H9 (cell line): ENCODE results near the gene ARHGEF35. TPM values are rescaled to one million over a fixed set of nuclear protein-coding genes. Genes with fewer than 3 reads are reported as not detected.
"Not testable (repeated sequence)": the region's sequence is repeated elsewhere in the genome, so short reads cannot be mapped to it uniquely, and the experiment has no call there.

Experiments used
- DNase-seq: peaks from one replicate; pipeline ENCODE4 v3.0.0-alpha.2; 2017
- H2AFZ ChIP-seq: one replicate; pipeline ENCODE4 v1.6.1; 2013; ENCODE audit warnings: mild to moderate bottlenecking, low read length, control low read depth, moderate library complexity
- H2AK5ac ChIP-seq: 2 replicates; pipeline ENCODE4 v1.6.1; 2013; ENCODE audit warnings: low read length, control low read depth, mixed read lengths; ENCODE audit not compliant: insufficient read length
- H2BK120ac ChIP-seq: one replicate; pipeline ENCODE4 v1.6.1; 2013; ENCODE audit warnings: low read depth, mild to moderate bottlenecking, low read length, control low read depth, inconsistent platforms; ENCODE audit not compliant: poor library complexity, severe bottlenecking
- H2BK12ac ChIP-seq: 2 replicates; pipeline ENCODE4 v1.6.1; 2013; ENCODE audit warnings: low read length, control low read depth, mixed read lengths, low read depth; ENCODE audit not compliant: insufficient read length
- H2BK15ac ChIP-seq: 2 replicates; pipeline ENCODE4 v1.6.1; 2013; ENCODE audit warnings: low read depth, low read length, control low read depth
- H2BK20ac ChIP-seq: one replicate; pipeline ENCODE4 v1.6.1; 2013; ENCODE audit warnings: low read depth, mild to moderate bottlenecking, low read length, control low read depth, inconsistent platforms; ENCODE audit not compliant: poor library complexity, severe bottlenecking
- H2BK5ac ChIP-seq: 2 replicates; pipeline ENCODE4 v1.6.1; 2013; ENCODE audit warnings: low read length, control low read depth, mixed read lengths; ENCODE audit not compliant: insufficient read length
- H3K14ac ChIP-seq: 2 replicates; pipeline ENCODE4 v1.6.1; 2013; ENCODE audit warnings: low read length, control low read depth; ENCODE audit not compliant: insufficient read depth
- H3K18ac ChIP-seq: 2 replicates; pipeline ENCODE4 v1.6.1; 2013; ENCODE audit warnings: low read depth, mild to moderate bottlenecking, mixed read lengths, low read length, control low read depth; ENCODE audit not compliant: insufficient read length
- H3K23ac ChIP-seq: 2 replicates; pipeline ENCODE4 v1.6.1; 2013; ENCODE audit warnings: low read length, control low read depth, mixed read lengths, low read depth; ENCODE audit not compliant: insufficient read length
- H3K23me2 ChIP-seq: 2 replicates; pipeline ENCODE4 v1.6.1; 2013; ENCODE audit warnings: low read depth, mild to moderate bottlenecking, mixed read lengths, low read length, control low read depth; ENCODE audit not compliant: insufficient read length, poor library complexity, severe bottlenecking
- H3K27ac ChIP-seq: 2 replicates; pipeline ENCODE4 v1.5.1; 2013; ENCODE audit warnings: low read length, control low read depth, mixed read lengths, low read depth; ENCODE audit not compliant: insufficient read length
- H3K27me3 ChIP-seq: 2 replicates; pipeline ENCODE4 v1.6.1; 2013; ENCODE audit warnings: low read length, control low read depth, inconsistent platforms; ENCODE audit not compliant: insufficient read depth
- H3K4ac ChIP-seq: 2 replicates; pipeline ENCODE4 v1.6.1; 2013; ENCODE audit warnings: low read depth, mild to moderate bottlenecking, control low read depth, inconsistent platforms, low read length, moderate library complexity
- H3K4me1 ChIP-seq: 2 replicates; pipeline ENCODE4 v1.6.1; 2013; ENCODE audit warnings: low read length, control low read depth, inconsistent platforms; ENCODE audit not compliant: insufficient read depth
- H3K4me2 ChIP-seq: 2 replicates; pipeline ENCODE4 v1.6.1; 2013; ENCODE audit warnings: low read length, control low read depth, mixed read lengths; ENCODE audit not compliant: insufficient read length, insufficient read depth
- H3K56ac ChIP-seq: 2 replicates; pipeline ENCODE4 v1.6.1; 2013; ENCODE audit warnings: low read depth, mild to moderate bottlenecking, mixed read lengths, low read length, control low read depth; ENCODE audit not compliant: insufficient read length
- H3K79me1 ChIP-seq: 2 replicates; pipeline ENCODE4 v1.6.1; 2013; ENCODE audit warnings: low read depth, mild to moderate bottlenecking, moderate library complexity, low read length, control low read depth, inconsistent platforms; ENCODE audit not compliant: insufficient read depth, poor library complexity, severe bottlenecking
- H3K79me2 ChIP-seq: 2 replicates; pipeline ENCODE4 v1.6.1; 2013; ENCODE audit warnings: low read length, control low read depth, inconsistent platforms; ENCODE audit not compliant: insufficient read depth
- H3K9ac ChIP-seq: 2 replicates; pipeline ENCODE4 v1.6.1; 2013; ENCODE audit warnings: low read length, control low read depth, mixed read lengths; ENCODE audit not compliant: insufficient read length; ENCODE audit errors: extremely low read depth
- H3K9me3 ChIP-seq: one replicate; pipeline ENCODE4 v1.6.1; 2013; ENCODE audit warnings: low read depth, low read length, inconsistent platforms; ENCODE audit not compliant: control insufficient read depth
- H3T11ph ChIP-seq: one replicate; pipeline ENCODE4 v1.6.1; 2013; ENCODE audit warnings: mild to moderate bottlenecking, low read length, control low read depth, inconsistent platforms
- H4K20me1 ChIP-seq: one replicate; pipeline ENCODE4 v1.6.1; 2013; ENCODE audit not compliant: control insufficient read depth, insufficient read length, insufficient read depth
- H4K5ac ChIP-seq: 2 replicates; pipeline ENCODE4 v1.6.1; 2013; ENCODE audit warnings: low read depth, mild to moderate bottlenecking, mixed read lengths, low read length, control low read depth; ENCODE audit not compliant: insufficient read length
- H4K8ac ChIP-seq: replicated peaks from 2 replicates; pipeline ENCODE4 v1.6.1; 2013; ENCODE audit warnings: low read length, control low read depth, mixed read lengths, low read depth; ENCODE audit not compliant: insufficient read length
- H4K91ac ChIP-seq: 2 replicates; pipeline ENCODE4 v1.6.1; 2013; ENCODE audit warnings: low read depth, mild to moderate bottlenecking, moderate library complexity, mixed read lengths, low read length, control low read depth; ENCODE audit not compliant: insufficient read length
- H3K27ac Mint-ChIP-seq, 3 experiments: 2 replicates in 2 of 3; 3 replicates in 1 of 3; pipeline ENCODE4 v1.8.0; 2020 to 2021; ENCODE audit warnings: mixed read lengths in 3 of 3, mild to moderate bottlenecking in 1 of 3, moderate library complexity in 1 of 3
- H3K27me3 Mint-ChIP-seq: 2 replicates; pipeline ENCODE4 v1.8.0; 2021; ENCODE audit warnings: low read depth, mild to moderate bottlenecking, moderate library complexity, mixed read lengths
- H3K36me3 Mint-ChIP-seq, 3 experiments: 2 replicates in 2 of 3; 3 replicates in 1 of 3; pipeline ENCODE4 v1.8.0; 2020 to 2021; ENCODE audit warnings: low read depth in 3 of 3, mixed read lengths in 3 of 3; ENCODE audit not compliant: insufficient read depth in 1 of 3
- H3K4me1 Mint-ChIP-seq, 2 experiments: 2 replicates each; pipeline ENCODE4 v1.8.0; 2020; ENCODE audit warnings: mixed read lengths in 2 of 2
- H3K4me3 Mint-ChIP-seq, 2 experiments: 2 replicates in 1 of 2; 3 replicates in 1 of 2; pipeline ENCODE4 v1.8.0; 2020 to 2021; ENCODE audit warnings: mild to moderate bottlenecking in 2 of 2, mixed read lengths in 2 of 2, moderate library complexity in 1 of 2
- H3K9me3 Mint-ChIP-seq, 2 experiments: 2 replicates in 1 of 2; 3 replicates in 1 of 2; pipeline ENCODE4 v1.8.0; 2020; ENCODE audit warnings: mild to moderate bottlenecking in 2 of 2, mixed read lengths in 2 of 2, moderate library complexity in 1 of 2
- WGBS: extraction: QIAGEN DNeasy Blood & Tissue Kit; methylation state at CpG from one replicate; pipeline ENCODE4 v1.1.7; 2013; ENCODE audit warnings: missing lambda C conversion rate, low lambda C conversion rate, mixed read lengths; ENCODE audit not compliant: insufficient read length; ENCODE audit errors: extremely low coverage; 5-methylcytosine and 5-hydroxymethylcytosine counted together
- total RNA-seq: library from RNA; stranded (reverse); gene quantifications from 2 replicates; pipeline ENCODE4 v1.2.1, GENCODE V29; 2021

ARHGEF35 gene
- total RNA-seq, 1 experiment from 2014 or later, result 18.6 TPM

- not testable (repeated sequence) for H3K4me1 ChIP-seq, H3K4me2 ChIP-seq, H3K14ac ChIP-seq, H3K36me3 Mint-ChIP-seq, H3K9me3 Mint-ChIP-seq, H3T11ph ChIP-seq, H2AFZ ChIP-seq, H4K8ac ChIP-seq, H3K4me1 Mint-ChIP-seq, H3K56ac ChIP-seq, H3K79me2 ChIP-seq, H3K27me3 Mint-ChIP-seq, H4K20me1 ChIP-seq, H2BK12ac ChIP-seq, H2BK5ac ChIP-seq, H3K79me1 ChIP-seq, H3K4me3 Mint-ChIP-seq, H2BK120ac ChIP-seq, H3K4ac ChIP-seq, H3K27me3 ChIP-seq, H3K9me3 ChIP-seq, H4K5ac ChIP-seq, H3K23me2 ChIP-seq, H3K27ac ChIP-seq, H3K23ac ChIP-seq, H3K9ac ChIP-seq, H4K91ac ChIP-seq, H2BK15ac ChIP-seq, H2AK5ac ChIP-seq, H3K18ac ChIP-seq, H2BK20ac ChIP-seq
- peak; percentile 14 for DNase-seq
- peak overlapping the region in 2 of 3 experiments; percentile 12 to 81; a peak in 2 of 7 replicates for H3K27ac Mint-ChIP-seq
- no CpG with 5 or more reads among the region's 1 CpG for WGBS
Measured at GRCh38 chr7:144218581-144218980, 22.9 kb upstream of the ARHGEF35 start.

DNA sequence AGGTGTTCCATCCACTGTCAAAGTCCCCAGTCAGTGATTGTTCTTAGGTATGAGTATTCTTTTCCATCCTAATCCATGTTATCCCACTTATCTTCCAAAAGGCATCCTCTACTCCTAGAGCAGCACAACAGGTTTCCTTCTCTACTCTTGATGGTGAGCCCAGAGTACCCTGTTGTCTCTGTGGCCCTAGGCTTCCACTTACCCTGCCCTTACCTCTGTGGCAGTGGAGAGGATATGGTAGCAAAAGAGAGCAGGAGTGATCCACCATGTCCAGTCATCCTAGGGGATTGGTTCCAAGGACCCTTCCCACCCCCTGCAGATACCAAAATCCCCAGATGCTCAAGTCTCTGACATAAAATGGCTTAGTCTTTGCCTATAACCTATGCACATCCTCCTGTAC, 21.6 kb upstream of the ARHGEF35 start:
- not testable (repeated sequence) for H3K27me3 Mint-ChIP-seq, H3K23me2 ChIP-seq, H3K9me3 ChIP-seq, H2BK15ac ChIP-seq, H2BK5ac ChIP-seq, H3T11ph ChIP-seq, H3K4me3 Mint-ChIP-seq, H3K36me3 Mint-ChIP-seq, H4K20me1 ChIP-seq, H3K4me1 ChIP-seq, H4K91ac ChIP-seq, H3K9ac ChIP-seq, H2BK120ac ChIP-seq, H4K8ac ChIP-seq, DNase-seq, H3K4ac ChIP-seq, H3K27ac ChIP-seq, H4K5ac ChIP-seq, H3K4me2 ChIP-seq, H3K79me2 ChIP-seq, H3K9me3 Mint-ChIP-seq, H2AFZ ChIP-seq, H2BK12ac ChIP-seq, H3K27ac Mint-ChIP-seq, H3K4me1 Mint-ChIP-seq, H3K79me1 ChIP-seq, H3K23ac ChIP-seq, H3K18ac ChIP-seq, H3K56ac ChIP-seq, H2AK5ac ChIP-seq, H3K27me3 ChIP-seq, H3K14ac ChIP-seq, H2BK20ac ChIP-seq

- not testable (repeated sequence) for H3K27ac Mint-ChIP-seq
Measured at GRCh38 chr7:144205306-144205705, 9.7 kb upstream of the ARHGEF35 start.

More at GRCh38 chr7:144205306-144205705, 9.7 kb upstream of the ARHGEF35 start:
- not testable (repeated sequence) for H3K23me2 ChIP-seq, H3K79me2 ChIP-seq, DNase-seq, H3K14ac ChIP-seq, H2BK12ac ChIP-seq, H3K4me1 Mint-ChIP-seq, H3K27me3 Mint-ChIP-seq, H2BK5ac ChIP-seq, H3K79me1 ChIP-seq, H2BK20ac ChIP-seq, H4K91ac ChIP-seq, H2BK15ac ChIP-seq, H3K27me3 ChIP-seq, H3K9me3 Mint-ChIP-seq, H3K18ac ChIP-seq, H3K4me1 ChIP-seq, H3K23ac ChIP-seq, H3K9me3 ChIP-seq, H3K4ac ChIP-seq, H2AK5ac ChIP-seq, H2BK120ac ChIP-seq, H4K5ac ChIP-seq, H4K20me1 ChIP-seq, H3K9ac ChIP-seq, H3K56ac ChIP-seq, H3K27ac ChIP-seq, H3T11ph ChIP-seq, H3K4me2 ChIP-seq, H3K4me3 Mint-ChIP-seq, H3K36me3 Mint-ChIP-seq, H4K8ac ChIP-seq, H2AFZ ChIP-seq
- no CpG with 5 or more reads among the region's 5 CpGs for WGBS
